Endothelial cell of umbilical vein (primary cell): Measurements from ENCODE around the gene LRTM2.

Experiments
- POLR2A ChIP-seq: IDR thresholded peaks from 2 replicates; pipeline ENCODE4 v1.6.1; 2012; ENCODE audit warnings: low read depth, mild to moderate bottlenecking, control low read depth, low read length
- POLR2AphosphoS5 ChIP-seq: IDR thresholded peaks from 2 replicates; pipeline ENCODE4 v1.6.1; 2012; ENCODE audit warnings: low read depth, mild to moderate bottlenecking, control low read depth, low read length, moderate library complexity; ENCODE audit not compliant: insufficient read depth
- TF ChIP-seq, protein P1 (sequence below), 2 donors: IDR thresholded peaks; 1 replicate in 1 of 2; 2 replicates in 1 of 2; pipeline ENCODE4 v1.5.1; 2011; ENCODE audit warnings: low read length in 2 of 2, mild to moderate bottlenecking in 2 of 2, moderate library complexity in 2 of 2, control low read depth in 1 of 2, inconsistent platforms in 1 of 2, low read depth in 1 of 2; ENCODE audit not compliant: insufficient read depth in 1 of 2; ENCODE audit errors: extremely low read depth in 1 of 2

GRCh38 chr12:1811948-1812291 lies 8.4 kb upstream of the LRTM2 start:
- TF ChIP-seq, protein P1, sequence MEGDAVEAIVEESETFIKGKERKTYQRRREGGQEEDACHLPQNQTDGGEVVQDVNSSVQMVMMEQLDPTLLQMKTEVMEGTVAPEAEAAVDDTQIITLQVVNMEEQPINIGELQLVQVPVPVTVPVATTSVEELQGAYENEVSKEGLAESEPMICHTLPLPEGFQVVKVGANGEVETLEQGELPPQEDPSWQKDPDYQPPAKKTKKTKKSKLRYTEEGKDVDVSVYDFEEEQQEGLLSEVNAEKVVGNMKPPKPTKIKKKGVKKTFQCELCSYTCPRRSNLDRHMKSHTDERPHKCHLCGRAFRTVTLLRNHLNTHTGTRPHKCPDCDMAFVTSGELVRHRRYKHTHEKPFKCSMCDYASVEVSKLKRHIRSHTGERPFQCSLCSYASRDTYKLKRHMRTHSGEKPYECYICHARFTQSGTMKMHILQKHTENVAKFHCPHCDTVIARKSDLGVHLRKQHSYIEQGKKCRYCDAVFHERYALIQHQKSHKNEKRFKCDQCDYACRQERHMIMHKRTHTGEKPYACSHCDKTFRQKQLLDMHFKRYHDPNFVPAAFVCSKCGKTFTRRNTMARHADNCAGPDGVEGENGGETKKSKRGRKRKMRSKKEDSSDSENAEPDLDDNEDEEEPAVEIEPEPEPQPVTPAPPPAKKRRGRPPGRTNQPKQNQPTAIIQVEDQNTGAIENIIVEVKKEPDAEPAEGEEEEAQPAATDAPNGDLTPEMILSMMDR (IDR thresholded peaks at IDR 0.05; ENCODE audit: extremely low read depth in 1 of 2, insufficient read depth in 1 of 2, low read depth in 1 of 2, low read length in 2 of 2), result no peak
- TF ChIP-seq POLR2AphosphoS5 (no peak), POLR2A (no peak)
